ENCODE measurements around the gene TBCB.

Gene TBCB

DNA sequence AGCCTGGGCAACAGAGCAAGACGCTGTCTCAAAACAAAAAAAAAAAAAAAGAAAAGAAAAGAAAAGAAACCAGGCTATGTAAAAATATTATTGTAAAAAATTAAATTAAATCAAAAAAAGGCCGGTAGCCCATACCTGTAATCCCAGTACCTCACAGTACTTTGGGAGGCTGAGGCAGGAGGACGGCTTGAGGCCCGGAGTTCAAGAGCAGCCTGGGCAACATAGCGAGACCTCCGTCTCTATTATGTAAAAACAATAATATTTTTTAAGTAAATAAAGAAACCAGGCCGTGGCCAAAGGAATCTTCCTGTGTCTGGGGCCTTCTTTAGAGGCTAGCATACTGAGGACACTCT is 23.8 kb downstream of the TBCB start:
- Histone ChIP-seq H3K36me3 (peaks cover 15% of the 10 kb centered on the region), H3K4me1 (no peaks in the 10 kb centered on the region), H3K9me3 (no peaks in the 10 kb centered on the region), H3K4me3 (ENCODE audit: low read depth, low read length) (peak overlapping the region; percentile 93), H3K27me3 (no peaks in the 10 kb centered on the region)
- no peak for DNase-seq
- TF ChIP-seq CTCF (IDR thresholded peaks at IDR 0.05; ENCODE audit: low read depth, low read length) = no peak

DNA sequence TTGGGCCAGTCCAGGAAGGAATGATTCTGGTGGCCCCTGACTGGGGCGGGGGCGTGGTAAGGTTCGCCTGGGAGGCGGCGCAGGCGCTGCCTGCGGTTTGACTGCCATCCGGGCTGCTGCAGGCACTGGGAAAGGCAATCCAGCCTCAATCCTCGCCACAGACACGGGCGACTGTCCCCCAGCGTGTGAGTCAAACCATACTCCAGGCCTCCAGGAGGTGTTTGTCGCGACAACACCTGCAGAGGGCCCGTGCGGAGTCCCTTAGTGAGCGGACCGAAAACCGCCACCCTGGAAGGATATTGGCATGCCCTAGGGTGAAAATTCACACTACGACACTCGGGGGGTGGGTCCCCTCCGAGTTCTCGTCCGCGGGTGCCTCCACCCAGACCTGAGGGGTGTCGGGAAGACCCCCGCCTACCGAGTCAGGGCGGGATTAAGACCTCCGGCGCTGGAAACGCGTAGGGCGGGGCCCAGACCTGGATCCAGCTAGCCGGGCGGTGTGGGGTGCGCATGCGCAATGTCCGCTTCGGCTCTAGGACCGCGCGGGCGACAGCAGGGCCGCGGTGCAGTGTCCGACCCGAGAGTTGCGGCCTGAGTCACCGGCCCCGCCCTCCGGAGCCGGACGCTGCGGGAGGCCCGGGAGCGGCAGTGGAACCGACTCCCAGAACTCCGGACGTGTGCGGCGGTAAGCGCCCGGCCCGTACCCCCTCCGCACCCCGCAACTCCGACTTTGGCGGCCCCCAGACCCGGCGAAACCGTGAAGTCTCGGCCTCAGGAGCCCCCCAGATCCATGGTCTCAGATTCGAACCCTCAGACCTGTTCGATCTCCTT is 24.4 kb downstream of the TBCB start, which contains the start of gene CAPNS1:
Gene CAPNS1 (plus strand): TSS at position 594 of the 831 bp plus-strand sequence. CDS start 946 bp downstream, outside the sequence.
- Histone ChIP-seq H3K9me3 (no peaks in the 10 kb centered on the region), H3K36me3 (peaks cover 21% of the 10 kb centered on the region), H3K4me1 (no peaks in the 10 kb centered on the region), H3K4me3 (ENCODE audit: low read depth, low read length) (peak within 1 kb of the TSS; percentile 93), H3K27me3 (no peaks in the 10 kb centered on the region)
- peak; percentile 98 for DNase-seq
- TF ChIP-seq CTCF (IDR thresholded peaks at IDR 0.05; ENCODE audit: low read depth, low read length) = peak; percentile 29; the same call in 1 of the 2 replicates

GRCh38 chr19:36140304-36141038 is 25.2 kb downstream of the TBCB start:
- peak overlapping the region; percentile 93 for H3K4me3 ChIP-seq (ENCODE audit: low read depth, low read length)
- DNase-seq = peak; percentile 80
- no peak for TF ChIP-seq CTCF (IDR thresholded peaks at IDR 0.05; ENCODE audit: low read depth, low read length)
- peaks cover 27% of the 10 kb centered on the region for H3K36me3 ChIP-seq
- no peaks in the 10 kb centered on the region for H3K9me3 ChIP-seq
- H3K27me3 ChIP-seq = no peaks in the 10 kb centered on the region
- H3K4me1 ChIP-seq = no peaks in the 10 kb centered on the region

GRCh38 chr19:36141039-36141927 is 26.0 kb downstream of the TBCB start:
- Histone ChIP-seq H3K4me3 (ENCODE audit: low read depth, low read length) (peak overlapping the region; percentile 93), H3K9me3 (no peaks in the 10 kb centered on the region), H3K36me3 (peaks cover 35% of the 10 kb centered on the region), H3K27me3 (no peaks in the 10 kb centered on the region), H3K4me1 (no peaks in the 10 kb centered on the region)
- peak; percentile 91 for DNase-seq
- TF ChIP-seq CTCF (IDR thresholded peaks at IDR 0.05; ENCODE audit: low read depth, low read length) = no peak

- Histone ChIP-seq H3K27me3 (no peaks in the 10 kb centered on the region), H3K36me3 (peaks cover 43% of the 10 kb centered on the region), H3K4me1 (no peaks in the 10 kb centered on the region), H3K4me3 (ENCODE audit: low read depth, low read length) (no peak overlapping the region), H3K9me3 (no peaks in the 10 kb centered on the region)
- DNase-seq = no peak
- TF ChIP-seq CTCF (IDR thresholded peaks at IDR 0.05; ENCODE audit: low read depth, low read length) = no peak
Measured at GRCh38 chr19:36142046-36142445, 26.8 kb downstream of the TBCB start.

Data from BE2C (cell line).